Measurements from ENCODE around the gene ZNF862. TPM values are rescaled to one million over a fixed set of nuclear protein-coding genes. Genes with fewer than 3 reads are reported as not detected.
"Not testable (repeated sequence)": the region's sequence is repeated elsewhere in the genome, so short reads cannot be mapped to it uniquely, and the experiment has no call there.

The ZNF862 gene
- polyA plus RNA-seq, 4 donors: 18.1 to 20.9 (median 19.8) TPM

GRCh38 chr7:149912126-149912525, 74.0 kb downstream of the ZNF862 start:
- DNase-seq (ENCODE audit: low read depth in 4 of 4, low spot score in 3 of 4): not testable (repeated sequence)

Other genes starting within 250 kb of the ZNF862 start
- gene ZNF467, start 64.8 kb upstream of the ZNF862 start, polyA plus RNA-seq (ENCODE audit: insufficient read length in 4 of 4): 10 to 100 TPM; 25.5 to 42.4 (median 29.9) TPM
- 10 to 100 TPM; 22.2 to 35.0 (median 29.1) TPM for gene ATP6V0E2, start 35.6 kb downstream of the ZNF862 start, polyA plus RNA-seq (ENCODE audit: insufficient read length in 4 of 4)